BE2C (cell line): Measurements from ENCODE around the gene LEFTY2.
"Not testable (repeated sequence)": the region's sequence is repeated elsewhere in the genome, so short reads cannot be mapped to it uniquely, and the experiment has no call there.

Source experiments
- DNase-seq: peaks from one replicate; pipeline ENCODE4 v3.0.0-alpha.2; 2020
- H3K27me3 ChIP-seq: fragments of 250-450 bp; sonication (Bioruptor Pico); 2 replicates; pipeline ENCODE4 v1.5.1; 2020; ENCODE audit warnings: mild to moderate bottlenecking
- H3K36me3 ChIP-seq: fragments of 250-450 bp; sonication (Bioruptor Pico); 2 replicates; pipeline ENCODE4 v1.5.1; 2020; ENCODE audit warnings: mild to moderate bottlenecking
- H3K4me1 ChIP-seq: fragments of 250-450 bp; sonication (Bioruptor Pico); 2 replicates; pipeline ENCODE4 v1.5.1; 2020
- H3K4me3 ChIP-seq: 2 replicates; pipeline ENCODE4 v1.5.1; 2011; ENCODE audit warnings: low read depth, low read length
- H3K9me3 ChIP-seq: fragments of 250-450 bp; sonication (Bioruptor Pico); 2 replicates; pipeline ENCODE4 v1.5.1; 2020
- CTCF ChIP-seq: IDR thresholded peaks from 2 replicates; pipeline ENCODE4 v1.5.1; 2012; ENCODE audit warnings: mild to moderate bottlenecking, low read depth, low read length

LEFTY2 gene

GRCh38 chr1:225930566-225930965, 10.5 kb downstream of the LEFTY2 start:
- Histone ChIP-seq H3K4me3 (no peak overlapping the region), H3K9me3 (no peaks in the 10 kb centered on the region), H3K27me3 (no peaks in the 10 kb centered on the region), H3K36me3 (no peaks in the 10 kb centered on the region), H3K4me1 (0 out of 2 replicates have a peak, but pooled peaks cover 2% of the 10 kb centered on the region)
- no peak for DNase-seq
- TF ChIP-seq CTCF: no peak

GRCh38 chr1:225929462-225929861, 11.6 kb downstream of the LEFTY2 start:
- DNase-seq, H3K36me3 ChIP-seq, H3K9me3 ChIP-seq, H3K4me1 ChIP-seq, H3K27me3 ChIP-seq, H3K4me3 ChIP-seq: not testable (repeated sequence)

- DNase-seq: no peak
- no peak for TF ChIP-seq CTCF
- Histone ChIP-seq H3K9me3 (no peaks in the 10 kb centered on the region), H3K27me3 (no peaks in the 10 kb centered on the region), H3K36me3 (no peaks in the 10 kb centered on the region), H3K4me1 (0 out of 2 replicates have a peak, but pooled peaks cover 2% of the 10 kb centered on the region), H3K4me3 (no peak overlapping the region)
Measured at GRCh38 chr1:225928186-225929175, 12.5 kb downstream of the LEFTY2 start.

DNA sequence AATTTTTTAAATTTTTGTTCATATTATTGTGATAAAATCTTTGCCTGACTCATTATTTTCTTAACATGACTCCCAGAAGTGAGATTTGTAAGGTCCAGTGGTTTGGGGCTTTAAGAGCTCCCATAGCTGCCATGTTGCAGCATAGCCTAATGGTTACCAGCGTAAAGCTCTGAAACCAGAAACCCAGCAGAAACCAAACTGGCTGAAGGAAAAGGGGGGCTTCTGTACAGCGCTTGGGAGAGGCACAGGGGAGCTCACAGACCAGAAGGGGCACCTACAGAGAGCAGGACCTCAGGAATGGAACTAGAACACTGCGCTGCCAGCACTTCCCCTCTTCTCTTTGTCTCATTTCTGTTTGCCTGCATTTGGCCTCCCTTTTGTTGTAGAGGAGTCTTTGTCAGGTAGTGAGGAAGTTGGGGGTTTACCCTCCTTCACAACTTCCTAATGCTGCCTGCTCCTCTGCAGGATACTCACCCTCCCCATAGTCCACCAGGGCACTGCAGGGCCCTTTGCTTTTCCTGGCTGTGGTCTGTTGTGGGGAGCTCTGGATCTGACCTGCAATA, 14.4 kb downstream of the LEFTY2 start:
- H3K4me1 ChIP-seq: peaks cover 5% of the 10 kb centered on the region; the same call in 1 of the 2 replicates
- TF ChIP-seq CTCF: no peak
- H3K27me3 ChIP-seq: no peaks in the 10 kb centered on the region
- no peak for DNase-seq
- peaks cover 10% of the 10 kb centered on the region for H3K36me3 ChIP-seq
- H3K9me3 ChIP-seq: no peaks in the 10 kb centered on the region
- H3K4me3 ChIP-seq: no peak overlapping the region

DNA sequence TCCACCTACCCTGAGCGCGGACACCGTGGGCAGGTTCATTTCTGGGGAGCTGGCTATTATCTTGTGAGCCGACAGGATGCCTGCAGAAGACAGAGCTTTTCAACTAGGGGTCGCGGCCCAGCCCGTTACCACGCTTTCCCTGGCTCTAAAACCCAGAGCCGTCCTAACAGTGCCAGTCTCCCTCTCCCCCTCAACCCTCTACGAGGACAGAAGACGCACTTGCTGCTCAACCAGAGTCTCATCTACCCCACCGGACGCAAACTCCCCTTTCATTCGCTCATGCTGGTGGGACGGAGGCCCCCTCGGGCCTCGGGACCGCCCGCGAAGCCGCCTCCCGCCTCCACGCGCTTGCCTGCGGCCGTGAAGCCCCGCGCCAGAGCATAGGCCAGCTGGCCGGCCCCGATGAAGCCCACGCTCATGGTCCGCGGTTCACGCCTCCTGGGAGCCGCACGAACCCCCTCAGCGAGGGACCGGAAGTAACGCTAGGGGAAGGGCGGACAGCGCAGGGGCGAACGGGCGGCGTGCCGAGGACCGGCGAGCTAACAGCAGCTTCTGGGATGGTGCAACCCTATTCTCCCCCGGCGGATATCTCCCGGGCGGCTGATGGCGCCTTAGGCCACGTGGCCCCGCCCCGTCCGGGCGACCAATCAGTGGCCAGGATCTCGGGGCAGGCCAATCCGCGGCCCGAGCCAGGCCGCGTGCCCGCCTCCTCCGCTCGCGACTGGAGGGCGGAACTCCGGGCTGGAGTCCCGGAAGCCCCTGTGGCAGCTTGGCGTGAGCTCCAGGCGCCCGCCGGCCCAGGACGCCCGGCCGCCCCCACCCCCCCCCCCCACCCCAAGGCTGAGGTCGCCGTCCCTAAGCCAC, 17.1 kb downstream of the LEFTY2 start, which contains the start of gene PYCR2:
Gene PYCR2 (minus strand): TSS at position 559 of the 864 bp plus-strand sequence. CDS start 140 bp downstream, at position 419.
- Histone ChIP-seq H3K27me3 (no peaks in the 10 kb centered on the region), H3K9me3 (no peaks in the 10 kb centered on the region), H3K4me3 (peak within 1 kb of the TSS; percentile 99), H3K36me3 (peaks cover 23% of the 10 kb centered on the region), H3K4me1 (peaks cover 5% of the 10 kb centered on the region; the same call in 1 of the 2 replicates)
- TF ChIP-seq CTCF: no peak
- peak; percentile 98 for DNase-seq

DNA sequence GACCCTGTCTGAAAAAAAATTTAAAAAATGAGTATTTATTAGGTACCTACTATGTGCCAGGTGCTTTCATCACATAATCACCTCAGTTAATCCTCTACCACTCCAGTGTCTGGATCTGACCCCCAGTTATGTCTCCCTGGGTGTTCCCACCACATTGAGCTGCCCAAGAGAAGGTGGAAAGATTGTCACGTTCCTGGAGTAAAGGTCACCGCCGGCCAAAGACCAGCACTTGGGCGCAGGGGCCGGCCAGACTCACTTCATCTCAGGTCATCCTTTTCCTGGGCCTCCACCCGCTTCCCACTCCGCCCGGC, 17.7 kb downstream of the LEFTY2 start:
- Histone ChIP-seq H3K36me3 (peaks cover 23% of the 10 kb centered on the region), H3K27me3 (no peaks in the 10 kb centered on the region), H3K9me3 (no peaks in the 10 kb centered on the region), H3K4me1 (peaks cover 5% of the 10 kb centered on the region; the same call in 1 of the 2 replicates), H3K4me3 (peak overlapping the region; percentile 99)
- TF ChIP-seq CTCF: no peak
- DNase-seq: no peak
